ENCODE measurements around the gene SLC8B1. TPM values are rescaled to one million over a fixed set of nuclear protein-coding genes. Genes with fewer than 3 reads are reported as not detected.

The SLC8B1 gene
- total RNA-seq, 2 donors from 2014 or later = 23.1 to 94.7 TPM

GRCh38 chr12:113262710-113263109, 72.2 kb downstream of the SLC8B1 start:
- no peaks in the 10 kb centered on the region for H3K4me1 ChIP-seq (replicated peaks)
- intact Hi-C loops (cut with DNase I) = no loop called here
- H3K27ac ChIP-seq = no peak overlapping the region
- no peak for DNase-seq (ENCODE audit: low spot score)
- no peaks in the 10 kb centered on the region for H3K9me3 ChIP-seq
- H3K36me3 ChIP-seq = peaks cover 0 to 8% of the 10 kb centered on the region in 2 donors
- no peak overlapping the region for H3K4me3 ChIP-seq
- H3K27me3 ChIP-seq (replicated peaks; ENCODE audit: insufficient read depth) = no peaks in the 10 kb centered on the region
- TF ChIP-seq POLR2A (IDR thresholded peaks at IDR 0.05) = no peak
- TF ChIP-seq POLR2AphosphoS5 (IDR thresholded peaks at IDR 0.05) = no peak
- no peak for TF ChIP-seq CTCF (IDR thresholded peaks at IDR 0.05)

- Histone ChIP-seq H3K4me1 (replicated peaks) (no peaks in the 10 kb centered on the region), H3K36me3 (peaks cover 0 to 4% of the 10 kb centered on the region in 2 donors), H3K4me3 (no peak overlapping the region), H3K9me3 (no peaks in the 10 kb centered on the region), H3K27ac (peak overlapping the region in 1 of 2 donors; percentile 5), H3K27me3 (replicated peaks; ENCODE audit: insufficient read depth) (no peaks in the 10 kb centered on the region)
- WGBS = 65% methylated on average over 6 of the region's 6 CpGs
- no peak for DNase-seq (ENCODE audit: low spot score)
- intact Hi-C loops (cut with DNase I) = no loop called here
- TF ChIP-seq POLR2A (IDR thresholded peaks at IDR 0.05) (no peak), POLR2AphosphoS5 (IDR thresholded peaks at IDR 0.05) (no peak), CTCF (IDR thresholded peaks at IDR 0.05) (no peak)
Observed at GRCh38 chr12:113261847-113262470, 73.0 kb downstream of the SLC8B1 start.

GRCh38 chr12:113260636-113261300, 74.1 kb downstream of the SLC8B1 start:
- Histone ChIP-seq H3K27me3 (replicated peaks; ENCODE audit: insufficient read depth) (no peaks in the 10 kb centered on the region), H3K4me3 (no peak overlapping the region), H3K9me3 (no peaks in the 10 kb centered on the region), H3K27ac (peak overlapping the region; percentile 4 to 10), H3K4me1 (replicated peaks) (no peaks in the 10 kb centered on the region), H3K36me3 (no peaks in the 10 kb centered on the region)
- WGBS = 87% methylated on average over 12 of the region's 12 CpGs
- DNase-seq (ENCODE audit: low spot score) = no peak
- TF ChIP-seq POLR2AphosphoS5 (IDR thresholded peaks at IDR 0.05) (no peak), CTCF (IDR thresholded peaks at IDR 0.05) (no peak), POLR2A (IDR thresholded peaks at IDR 0.05) (no peak)
- intact Hi-C loops (cut with DNase I) = no loop called here

- Histone ChIP-seq H3K9me3 (no peaks in the 10 kb centered on the region), H3K36me3 (no peaks in the 10 kb centered on the region), H3K27ac (peak overlapping the region; percentile 4 to 10), H3K27me3 (replicated peaks; ENCODE audit: insufficient read depth) (no peaks in the 10 kb centered on the region), H3K4me1 (replicated peaks) (no peaks in the 10 kb centered on the region), H3K4me3 (no peak overlapping the region)
- WGBS = 73% methylated on average over 5 of the region's 5 CpGs
- intact Hi-C loops (cut with DNase I) = no loop called here
- no peak for TF ChIP-seq POLR2A (IDR thresholded peaks at IDR 0.05)
- no peak for TF ChIP-seq POLR2AphosphoS5 (IDR thresholded peaks at IDR 0.05)
- DNase-seq (ENCODE audit: low spot score) = no peak
Observed at GRCh38 chr12:113260127-113260526, 74.8 kb downstream of the SLC8B1 start.

- TF ChIP-seq POLR2AphosphoS5 (IDR thresholded peaks at IDR 0.05) (no peak), POLR2A (IDR thresholded peaks at IDR 0.05) (no peak), CTCF (IDR thresholded peaks at IDR 0.05) (no peak)
- no peak for DNase-seq (ENCODE audit: low spot score)
- Histone ChIP-seq H3K27me3 (replicated peaks; ENCODE audit: insufficient read depth) (no peaks in the 10 kb centered on the region), H3K4me3 (no peak overlapping the region), H3K27ac (no peak overlapping the region), H3K36me3 (no peaks in the 10 kb centered on the region), H3K4me1 (replicated peaks) (no peaks in the 10 kb centered on the region), H3K9me3 (no peaks in the 10 kb centered on the region)
- intact Hi-C loops (cut with DNase I) = no loop called here
Observed at GRCh38 chr12:113257564-113257963, 77.3 kb downstream of the SLC8B1 start.
